AG09319 (cell line): Measurements from ENCODE around the gene DPH3.
"Not testable (repeated sequence)": the region's sequence is repeated elsewhere in the genome, so short reads cannot be mapped to it uniquely, and the experiment has no call there.

ENCODE experiments used
- DNase-seq: peaks from one replicate; pipeline ENCODE4 v3.0.0-alpha.2; 2010; ENCODE audit warnings: low read depth; ENCODE audit errors: extremely low read depth
- CTCF ChIP-seq: IDR thresholded peaks from 2 replicates; pipeline ENCODE4 v1.5.1; 2011; ENCODE audit warnings: low read depth, mild to moderate bottlenecking, inconsistent platforms, low read length, moderate library complexity

Gene DPH3

GRCh38 chr3:16264708-16265454 is at the start of gene DPH3, which contains the start of gene OXNAD1:
Gene DPH3 (minus strand): TSS chr3:16264943. CDS start chr3:16264876, 67 bp downstream.
Gene OXNAD1 (plus strand): TSS chr3:16265212. CDS start chr3:16270953, 5,741 bp downstream.
- DNase-seq = peak; percentile 99
- no peak for TF ChIP-seq CTCF

GRCh38 chr3:16313886-16314645 is 49.3 kb upstream of the DPH3 start:
- DNase-seq = no peak
- TF ChIP-seq CTCF = no peak

- DNase-seq = no peak
- no peak for TF ChIP-seq CTCF
Measured at GRCh38 chr3:16311960-16312451, 47.3 kb upstream of the DPH3 start.

- not testable (repeated sequence) for DNase-seq
Measured at GRCh38 chr3:16310486-16310885, 45.7 kb upstream of the DPH3 start.

GRCh38 chr3:16309558-16309957 is 44.8 kb upstream of the DPH3 start:
- no peak for TF ChIP-seq CTCF
- no peak for DNase-seq

GRCh38 chr3:16308727-16309126 is 44.0 kb upstream of the DPH3 start:
- no peak for DNase-seq
- TF ChIP-seq CTCF = no peak

- no peak for DNase-seq
- TF ChIP-seq CTCF = no peak
Measured at GRCh38 chr3:16307832-16308531, 43.2 kb upstream of the DPH3 start.
